HUES48 (cell line): Measurements from ENCODE around the gene ULK3.
"Not testable (repeated sequence)": the region's sequence is repeated elsewhere in the genome, so short reads cannot be mapped to it uniquely, and the experiment has no call there.

ENCODE experiments used
- H3K27ac ChIP-seq: one replicate; pipeline ENCODE4 v1.7.0; 2013; ENCODE audit warnings: low read depth, low read length, inconsistent platforms
- H3K27me3 ChIP-seq: 2 replicates; pipeline ENCODE4 v1.6.1; 2013; ENCODE audit warnings: mild to moderate bottlenecking, low read length; ENCODE audit not compliant: control insufficient read depth, insufficient read depth
- H3K36me3 ChIP-seq: 2 replicates; pipeline ENCODE4 v1.6.1; 2013; ENCODE audit warnings: low read length; ENCODE audit not compliant: control insufficient read depth, insufficient read depth
- H3K4me1 ChIP-seq: 2 replicates; pipeline ENCODE4 v1.6.1; 2013; ENCODE audit warnings: mild to moderate bottlenecking, low read length; ENCODE audit not compliant: control insufficient read depth, insufficient read depth
- H3K4me3 ChIP-seq: 2 replicates; pipeline ENCODE4 v1.5.1; 2013; ENCODE audit warnings: mild to moderate bottlenecking, low read depth, low read length
- H3K9ac ChIP-seq: 2 replicates; pipeline ENCODE4 v1.6.1; 2013; ENCODE audit warnings: mild to moderate bottlenecking, low read depth, low read length, moderate library complexity
- H3K9me3 ChIP-seq: 2 replicates; pipeline ENCODE4 v1.6.1; 2013; ENCODE audit warnings: low read length; ENCODE audit not compliant: control insufficient read depth, insufficient read depth

ULK3 gene, protein sequence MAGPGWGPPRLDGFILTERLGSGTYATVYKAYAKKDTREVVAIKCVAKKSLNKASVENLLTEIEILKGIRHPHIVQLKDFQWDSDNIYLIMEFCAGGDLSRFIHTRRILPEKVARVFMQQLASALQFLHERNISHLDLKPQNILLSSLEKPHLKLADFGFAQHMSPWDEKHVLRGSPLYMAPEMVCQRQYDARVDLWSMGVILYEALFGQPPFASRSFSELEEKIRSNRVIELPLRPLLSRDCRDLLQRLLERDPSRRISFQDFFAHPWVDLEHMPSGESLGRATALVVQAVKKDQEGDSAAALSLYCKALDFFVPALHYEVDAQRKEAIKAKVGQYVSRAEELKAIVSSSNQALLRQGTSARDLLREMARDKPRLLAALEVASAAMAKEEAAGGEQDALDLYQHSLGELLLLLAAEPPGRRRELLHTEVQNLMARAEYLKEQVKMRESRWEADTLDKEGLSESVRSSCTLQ

DNA sequence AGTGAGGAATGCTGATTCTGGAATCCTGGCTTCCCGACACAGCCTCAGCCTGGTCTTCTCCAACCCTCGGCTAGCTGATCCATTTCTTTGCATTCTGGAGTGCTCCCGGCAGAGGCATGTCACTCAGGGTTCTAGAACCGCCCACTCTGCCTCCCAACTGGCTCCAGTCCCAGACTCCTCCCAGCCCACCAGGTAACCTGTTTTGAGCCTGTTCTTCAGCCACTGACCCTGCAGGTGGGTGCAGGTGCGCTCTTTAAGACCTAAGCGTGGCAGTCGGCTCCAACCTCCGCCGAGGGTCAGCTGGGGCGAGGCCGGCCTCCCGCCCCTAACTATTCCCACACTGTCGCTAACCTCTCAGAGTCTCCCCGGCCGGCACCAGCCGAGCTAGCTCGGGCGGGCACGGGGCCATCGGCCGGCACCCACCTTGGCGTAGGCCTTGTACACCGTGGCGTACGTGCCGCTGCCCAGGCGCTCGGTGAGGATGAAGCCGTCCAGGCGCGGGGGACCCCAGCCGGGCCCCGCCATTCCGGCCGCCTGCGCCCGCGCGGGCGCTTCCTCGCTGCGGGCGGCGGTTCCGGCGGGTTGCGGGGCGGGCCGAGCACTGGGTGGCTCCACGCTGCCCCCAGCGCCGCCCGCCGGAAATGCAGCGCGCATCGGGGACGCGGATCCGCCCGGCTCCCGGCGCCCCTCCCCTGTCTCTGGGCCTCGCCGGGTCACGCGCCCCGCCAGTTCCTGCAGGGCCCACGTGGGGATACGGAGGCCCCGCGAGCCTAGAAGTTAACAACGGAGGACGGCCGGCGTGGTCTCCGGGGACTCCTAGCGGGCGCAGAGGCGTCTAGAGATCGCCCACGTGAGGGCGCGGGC lies at the start of gene ULK3:
Gene ULK3, minus strand, starts transcription at position 576 of the 864 bp plus-strand sequence. Its CDS starts 51 bp downstream, at position 525.
- Histone ChIP-seq H3K4me3 (peak within 1 kb of the TSS; percentile 81), H3K9ac (peak within 1 kb of the TSS; percentile 90), H3K4me1 (peaks cover 7% of the 10 kb centered on the region; the same call in 1 of the 2 replicates), H3K9me3 (no peaks in the 10 kb centered on the region), H3K27me3 (no peaks in the 10 kb centered on the region), H3K27ac (peak within 1 kb of the TSS; percentile 95), H3K36me3 (peaks cover 37% of the 10 kb centered on the region)

DNA sequence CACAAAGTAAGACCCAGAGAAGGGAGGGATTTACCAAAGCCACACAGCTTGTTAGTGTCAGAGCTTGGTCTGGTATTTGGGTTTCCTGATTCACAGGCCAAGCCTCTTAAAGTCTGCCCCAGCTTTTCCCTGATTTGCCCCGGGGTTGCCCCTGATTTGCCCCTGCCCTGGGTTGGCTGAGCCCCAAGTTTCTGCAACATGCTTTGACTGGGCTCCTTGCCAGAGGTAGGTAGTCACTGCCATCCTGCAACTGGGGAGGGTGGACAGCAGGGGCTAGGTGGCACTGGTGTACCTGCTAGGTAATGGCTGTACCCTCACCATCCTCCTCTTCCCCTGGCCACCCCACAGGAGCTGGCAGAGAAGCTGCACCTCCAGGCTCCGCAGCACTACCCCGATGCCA lies 49.4 kb upstream of the ULK3 start:
- Histone ChIP-seq H3K9ac (no peak overlapping the region), H3K36me3 (peaks cover 35% of the 10 kb centered on the region)

DNA sequence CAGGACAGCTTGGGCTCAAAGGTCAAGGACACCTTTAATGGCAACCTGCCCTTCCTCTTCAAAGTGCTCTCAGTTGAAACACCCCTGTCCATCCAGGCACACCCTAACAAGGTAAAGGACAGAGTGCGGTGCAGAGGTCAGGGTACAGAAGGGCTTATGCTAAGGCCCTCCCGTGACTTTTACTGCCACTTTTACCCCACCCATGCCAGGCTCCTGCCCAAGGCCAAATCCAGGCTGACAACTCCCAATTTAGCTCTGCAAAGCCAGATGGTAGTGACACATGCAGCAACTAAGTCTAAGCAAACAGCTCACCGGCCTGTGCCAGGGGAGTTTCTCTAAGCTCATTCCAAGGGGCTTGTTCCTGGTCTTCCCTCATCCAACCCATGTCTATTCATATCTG lies 48.5 kb upstream of the ULK3 start:
- H3K36me3 ChIP-seq = peaks cover 31% of the 10 kb centered on the region
- no peak overlapping the region for H3K4me3 ChIP-seq
- no peaks in the 10 kb centered on the region for H3K9me3 ChIP-seq
- no peaks in the 10 kb centered on the region for H3K27me3 ChIP-seq
- H3K4me1 ChIP-seq = no peaks in the 10 kb centered on the region; the same call in 1 of the 2 replicates
- H3K27ac ChIP-seq = no peak overlapping the region
- no peak overlapping the region for H3K9ac ChIP-seq

More for the DNA sequence above, 49.4 kb upstream of the ULK3 start:
- Histone ChIP-seq H3K9me3 (no peaks in the 10 kb centered on the region), H3K4me1 (no peaks in the 10 kb centered on the region; the same call in 1 of the 2 replicates), H3K4me3 (no peak overlapping the region), H3K27ac (no peak overlapping the region), H3K27me3 (no peaks in the 10 kb centered on the region)

DNA sequence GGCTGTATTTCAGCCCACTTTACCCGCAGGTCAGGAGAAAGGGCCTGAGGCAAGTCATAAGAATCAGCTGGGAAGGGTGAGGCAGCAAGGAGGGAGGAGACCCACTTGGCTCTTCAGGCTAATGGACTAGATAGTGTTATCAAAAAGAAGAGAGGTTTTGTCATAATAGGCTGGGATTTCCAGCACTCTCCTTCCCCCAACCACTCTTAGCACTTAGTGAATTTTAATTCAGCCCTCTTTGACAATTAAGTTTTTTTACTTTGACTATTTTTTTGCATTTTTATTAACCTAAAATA lies 47.7 kb upstream of the ULK3 start:
- peaks cover 26% of the 10 kb centered on the region for H3K36me3 ChIP-seq
- peak overlapping the region; percentile 80 for H3K9ac ChIP-seq
- peak overlapping the region; percentile 76 for H3K4me3 ChIP-seq
- peak overlapping the region; percentile 25 for H3K27ac ChIP-seq
- no peaks in the 10 kb centered on the region; the same call in 1 of the 2 replicates for H3K4me1 ChIP-seq
- H3K27me3 ChIP-seq = no peaks in the 10 kb centered on the region
- no peaks in the 10 kb centered on the region for H3K9me3 ChIP-seq

DNA sequence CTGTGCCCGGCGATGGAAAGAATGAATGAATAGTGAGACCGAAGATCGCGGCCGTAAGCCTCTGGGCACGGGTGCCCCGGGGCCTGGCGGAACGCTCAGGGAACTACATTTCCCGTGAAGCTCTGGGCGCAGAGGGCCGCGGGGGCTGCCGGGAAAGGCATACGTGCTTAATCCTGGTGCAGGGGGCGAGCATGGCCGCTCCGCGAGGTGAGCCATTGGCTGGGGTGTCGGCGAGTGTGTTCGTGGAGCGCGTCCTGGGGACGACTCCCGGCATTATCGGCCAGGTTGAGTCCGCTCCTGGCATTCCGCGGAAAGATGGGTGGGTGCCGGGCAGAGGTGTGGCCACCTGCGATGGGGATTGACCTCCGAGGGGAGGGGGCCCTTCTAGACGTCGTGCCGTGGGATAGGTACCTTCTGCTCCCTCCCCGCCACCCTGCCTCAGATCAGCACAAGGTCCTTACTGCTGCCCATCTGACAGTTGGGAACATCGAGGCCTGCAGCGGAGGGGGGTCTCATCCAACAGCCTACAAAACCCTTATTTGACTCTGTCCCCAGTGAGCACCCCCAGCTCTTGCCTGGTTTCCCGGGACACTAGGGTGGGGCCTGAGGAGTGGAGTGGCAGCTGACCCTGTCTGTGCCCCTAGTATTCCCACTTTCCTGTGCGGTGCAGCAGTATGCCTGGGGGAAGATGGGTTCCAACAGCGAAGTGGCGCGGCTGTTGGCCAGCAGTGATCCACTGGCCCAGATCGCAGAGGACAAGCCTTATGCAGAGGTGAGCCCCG lies 47.1 kb upstream of the ULK3 start, which contains the start of gene MPI:
Gene MPI, plus strand, starts transcription at position 160 of the 782 bp plus-strand sequence. Its CDS starts 32 bp downstream, at position 192.
- H3K27me3 ChIP-seq = no peaks in the 10 kb centered on the region
- no peaks in the 10 kb centered on the region; the same call in 1 of the 2 replicates for H3K4me1 ChIP-seq
- H3K36me3 ChIP-seq = peaks cover 26% of the 10 kb centered on the region
- H3K4me3 ChIP-seq = peak within 1 kb of the TSS; percentile 76
- peak within 1 kb of the TSS; percentile 80 for H3K9ac ChIP-seq
- H3K9me3 ChIP-seq = no peaks in the 10 kb centered on the region
- peak within 1 kb of the TSS; percentile 25 for H3K27ac ChIP-seq

DNA sequence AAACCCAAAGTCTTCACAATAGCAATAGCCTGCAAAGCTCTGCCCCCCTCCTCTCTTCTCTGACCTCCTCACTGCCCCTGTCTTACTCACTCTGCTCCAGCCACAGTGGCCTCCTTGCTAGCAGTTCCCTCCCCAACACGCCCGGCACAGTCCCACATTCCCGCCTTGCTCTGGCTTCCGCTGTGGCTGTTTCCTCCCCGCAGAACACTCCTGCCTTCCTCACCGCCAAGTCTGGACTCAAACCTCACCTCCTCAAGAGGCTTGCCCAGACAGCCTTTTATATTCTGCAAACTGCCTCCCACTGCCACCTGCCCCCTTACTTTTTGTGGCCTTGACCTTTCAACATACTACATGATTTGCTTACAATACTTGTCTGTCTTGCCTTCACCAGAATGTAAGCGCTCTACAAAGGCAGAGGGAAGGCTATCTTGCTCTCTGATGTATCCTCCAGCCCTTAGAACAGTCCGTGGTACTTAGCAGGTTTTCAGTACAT lies 46.5 kb upstream of the ULK3 start:
- no peak overlapping the region for H3K27ac ChIP-seq

DNA sequence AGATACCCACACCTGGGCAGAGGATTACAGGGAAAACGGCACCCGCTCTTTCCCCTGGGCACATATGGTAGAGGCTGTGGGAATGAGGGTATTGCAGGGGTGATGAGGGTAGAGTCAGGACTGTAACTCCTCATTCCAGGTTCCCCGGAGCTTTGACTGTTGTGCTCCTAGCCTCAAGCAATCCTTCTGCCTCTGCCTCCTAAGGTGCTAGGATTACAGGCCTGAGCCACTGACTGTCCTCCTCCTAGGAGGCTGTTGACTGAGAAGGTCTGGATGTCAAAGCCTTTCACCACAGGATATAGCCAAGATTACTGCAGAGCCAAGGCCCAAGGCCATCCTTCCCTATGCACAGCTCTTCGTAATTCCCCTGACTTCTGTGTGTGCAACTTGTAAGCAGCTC lies 45.8 kb upstream of the ULK3 start:
- Histone ChIP-seq H3K4me1 (no peaks in the 10 kb centered on the region; the same call in 1 of the 2 replicates), H3K27ac (no peak overlapping the region), H3K9me3 (no peaks in the 10 kb centered on the region), H3K9ac (no peak overlapping the region), H3K27me3 (no peaks in the 10 kb centered on the region), H3K4me3 (no peak overlapping the region), H3K36me3 (peaks cover 26% of the 10 kb centered on the region)

More for the DNA sequence above, 46.5 kb upstream of the ULK3 start:
- Histone ChIP-seq H3K9ac (no peak overlapping the region), H3K9me3 (no peaks in the 10 kb centered on the region), H3K4me1 (no peaks in the 10 kb centered on the region; the same call in 1 of the 2 replicates), H3K4me3 (peak overlapping the region; percentile 76), H3K27me3 (no peaks in the 10 kb centered on the region), H3K36me3 (peaks cover 26% of the 10 kb centered on the region)

DNA sequence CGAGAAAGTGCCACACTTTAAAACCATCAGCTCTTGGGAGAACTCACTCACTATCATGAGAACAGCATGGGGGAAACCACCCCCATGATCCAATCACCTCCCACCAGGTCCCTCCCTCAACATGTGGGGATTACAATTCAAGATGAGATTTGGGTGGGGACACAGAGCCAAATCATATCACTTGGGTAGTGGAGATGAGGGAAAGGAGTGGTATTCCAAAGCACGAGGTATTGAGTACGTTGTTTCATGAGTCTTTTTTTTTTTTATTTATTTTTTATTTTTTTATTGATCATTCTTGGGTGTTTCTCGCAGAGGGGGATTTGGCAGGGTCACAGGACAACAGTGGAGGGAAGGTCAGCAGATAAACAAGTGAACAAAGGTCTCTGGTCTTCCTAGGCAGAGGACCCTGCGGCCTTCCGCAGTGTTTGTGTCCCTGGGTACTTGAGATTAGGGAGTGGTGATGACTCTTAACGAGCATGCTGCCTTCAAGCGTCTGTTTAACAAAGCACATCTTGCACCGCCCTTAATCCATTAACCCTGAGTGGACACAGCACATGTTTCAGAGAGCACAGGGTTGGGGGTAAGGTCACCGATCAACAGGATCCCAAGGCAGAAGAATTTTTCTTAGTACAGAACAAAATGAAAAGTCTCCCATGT lies 44.7 kb upstream of the ULK3 start:
- H3K36me3 ChIP-seq = peaks cover 15% of the 10 kb centered on the region
- H3K9ac ChIP-seq, H3K27ac ChIP-seq, H3K4me1 ChIP-seq, H3K9me3 ChIP-seq, H3K4me3 ChIP-seq, H3K27me3 ChIP-seq: not testable (repeated sequence)

DNA sequence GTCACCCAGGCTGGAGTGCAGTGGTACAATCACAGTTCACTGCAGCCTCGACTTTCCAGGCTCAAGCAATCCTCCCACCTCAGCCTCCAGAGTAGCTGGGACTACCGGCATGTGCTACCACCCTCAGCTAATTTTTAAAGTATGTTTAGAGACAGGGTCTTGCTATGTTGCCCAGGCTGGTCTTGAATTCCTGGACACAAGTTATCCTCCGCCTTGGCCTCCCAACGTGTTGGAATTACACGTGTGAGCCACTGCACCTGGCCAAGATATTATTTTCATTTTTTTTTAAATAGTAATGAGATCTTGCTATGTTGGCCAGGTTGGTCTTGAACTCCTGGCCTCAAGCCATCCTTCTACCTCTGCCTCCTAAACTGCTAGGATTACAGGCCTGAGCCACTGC lies 42.5 kb upstream of the ULK3 start:
- no peak overlapping the region for H3K27ac ChIP-seq
- no peak overlapping the region for H3K4me3 ChIP-seq
- no peaks in the 10 kb centered on the region; the same call in 1 of the 2 replicates for H3K4me1 ChIP-seq
- no peaks in the 10 kb centered on the region for H3K27me3 ChIP-seq
- H3K36me3 ChIP-seq = no peaks in the 10 kb centered on the region
- H3K9ac ChIP-seq = no peak overlapping the region
- peaks cover 6% of the 10 kb centered on the region for H3K9me3 ChIP-seq
